ELF-1 (cell line): ENCODE results near the gene TREM1.

Experiments
- DNase-seq: peaks from one replicate; pipeline ENCODE4 v3.0.0-alpha.2; 2016; ENCODE audit warnings: low read depth, low spot score

TREM1 gene

DNA sequence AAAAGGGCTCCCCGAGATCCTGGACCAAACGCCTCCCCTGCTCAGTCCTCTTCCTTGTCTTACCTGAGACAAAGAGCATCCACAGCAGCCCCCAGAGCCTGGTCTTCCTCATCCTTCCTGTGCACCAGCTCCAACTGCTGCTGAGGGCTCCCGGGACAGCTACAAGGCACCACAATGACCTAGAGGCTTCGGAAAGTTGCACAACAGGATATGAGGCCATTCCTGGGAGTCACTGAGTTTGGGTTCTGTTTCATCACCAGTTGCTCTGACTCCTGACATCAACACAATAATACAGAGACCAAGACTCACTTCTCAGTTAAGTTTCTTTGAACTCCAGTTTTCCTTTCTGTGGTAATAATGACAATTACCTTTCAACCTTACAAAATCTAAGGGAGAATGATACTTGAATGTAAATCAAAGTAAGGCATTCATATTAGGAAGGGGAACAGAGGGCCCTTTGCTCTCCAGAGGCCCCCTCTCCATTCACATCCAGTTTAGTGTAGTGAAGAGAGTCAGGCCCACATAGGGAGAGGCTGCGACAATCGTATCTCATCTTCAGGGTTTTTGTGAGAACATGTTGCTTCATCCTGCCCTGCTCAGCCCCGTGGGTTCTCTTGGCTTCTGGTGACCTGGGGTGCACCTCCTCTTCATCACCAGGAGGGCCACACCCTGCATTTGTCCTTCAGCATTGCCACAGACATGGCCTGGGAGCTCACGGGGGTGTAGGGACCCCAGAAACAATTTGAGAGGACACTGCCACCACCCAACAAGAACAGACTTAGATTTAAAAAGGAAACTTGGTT is at the start of gene TREM1:
TREM1 (minus strand) TSS at position 139 of the 803 bp plus-strand sequence; CDS start at position 112, 27 bp downstream.
- peak; percentile 49 for DNase-seq

DNA sequence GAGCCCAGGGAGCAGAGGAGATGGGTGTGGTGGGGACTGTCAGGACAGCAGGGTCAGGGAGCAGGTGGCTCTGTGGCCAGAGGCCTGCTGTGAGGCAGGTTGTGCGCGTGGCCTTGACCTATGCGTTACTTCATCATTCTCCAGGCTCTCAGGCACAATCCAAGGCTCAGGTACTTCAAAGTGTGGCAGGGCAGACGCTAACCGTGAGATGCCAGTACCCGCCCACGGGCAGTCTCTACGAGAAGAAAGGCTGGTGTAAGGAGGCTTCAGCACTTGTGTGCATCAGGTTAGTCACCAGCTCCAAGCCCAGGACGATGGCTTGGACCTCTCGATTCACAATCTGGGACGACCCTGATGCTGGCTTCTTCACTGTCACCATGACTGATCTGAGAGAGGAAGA is 49.5 kb upstream of the TREM1 start:
- DNase-seq: no peak

DNA sequence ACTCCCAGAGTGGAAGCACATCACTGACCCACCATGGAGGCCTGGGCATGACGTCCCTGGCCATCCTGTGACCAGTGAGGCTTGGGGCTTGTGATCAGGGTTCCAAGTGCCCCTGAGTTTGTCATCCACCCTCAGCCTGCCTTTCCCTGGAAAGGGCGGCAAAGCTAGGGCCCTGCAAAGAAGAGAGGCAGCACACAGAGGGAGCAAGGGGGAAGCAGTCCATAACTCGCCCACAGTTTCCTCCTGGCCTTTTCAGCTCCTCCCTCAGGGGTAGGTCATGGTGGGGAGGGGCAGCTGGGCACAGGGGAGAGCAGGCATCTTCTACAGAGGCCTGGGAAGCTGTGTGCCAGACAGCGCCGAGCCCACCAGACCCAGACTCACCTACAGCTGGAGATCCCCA is 48.8 kb upstream of the TREM1 start, which contains the start of gene NCR2:
NCR2 (plus strand) TSS at position 313 of the 400 bp plus-strand sequence. CDS start 269 bp downstream, outside the sequence.
- no peak for DNase-seq

DNA sequence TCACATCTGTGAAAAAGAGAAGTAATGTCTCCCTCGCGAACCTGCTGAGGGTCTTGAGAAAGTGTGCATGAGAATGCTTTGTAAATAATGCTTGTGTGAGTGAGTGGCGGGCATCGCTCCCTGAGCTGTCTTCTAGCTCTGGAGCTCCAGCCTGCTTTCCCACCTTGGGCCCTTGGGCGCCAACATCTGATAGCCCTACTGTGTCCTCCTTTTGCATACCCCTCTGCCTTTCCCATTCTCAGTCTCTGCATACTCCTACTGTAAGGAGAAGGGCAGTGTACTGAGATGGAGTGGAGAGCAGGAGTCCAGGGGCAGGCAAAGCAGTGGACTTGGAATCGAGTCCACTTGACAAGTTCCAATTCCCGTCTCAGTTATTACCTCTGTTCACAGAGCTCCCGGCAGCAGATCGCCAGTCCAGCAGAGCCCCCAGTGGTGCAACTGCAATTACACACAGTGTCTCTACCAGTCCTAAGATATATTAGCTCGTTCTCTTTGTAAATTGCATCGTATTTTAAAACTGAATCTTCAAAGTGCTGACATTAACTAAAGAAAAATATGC is 48.1 kb upstream of the TREM1 start:
- DNase-seq: no peak

DNA sequence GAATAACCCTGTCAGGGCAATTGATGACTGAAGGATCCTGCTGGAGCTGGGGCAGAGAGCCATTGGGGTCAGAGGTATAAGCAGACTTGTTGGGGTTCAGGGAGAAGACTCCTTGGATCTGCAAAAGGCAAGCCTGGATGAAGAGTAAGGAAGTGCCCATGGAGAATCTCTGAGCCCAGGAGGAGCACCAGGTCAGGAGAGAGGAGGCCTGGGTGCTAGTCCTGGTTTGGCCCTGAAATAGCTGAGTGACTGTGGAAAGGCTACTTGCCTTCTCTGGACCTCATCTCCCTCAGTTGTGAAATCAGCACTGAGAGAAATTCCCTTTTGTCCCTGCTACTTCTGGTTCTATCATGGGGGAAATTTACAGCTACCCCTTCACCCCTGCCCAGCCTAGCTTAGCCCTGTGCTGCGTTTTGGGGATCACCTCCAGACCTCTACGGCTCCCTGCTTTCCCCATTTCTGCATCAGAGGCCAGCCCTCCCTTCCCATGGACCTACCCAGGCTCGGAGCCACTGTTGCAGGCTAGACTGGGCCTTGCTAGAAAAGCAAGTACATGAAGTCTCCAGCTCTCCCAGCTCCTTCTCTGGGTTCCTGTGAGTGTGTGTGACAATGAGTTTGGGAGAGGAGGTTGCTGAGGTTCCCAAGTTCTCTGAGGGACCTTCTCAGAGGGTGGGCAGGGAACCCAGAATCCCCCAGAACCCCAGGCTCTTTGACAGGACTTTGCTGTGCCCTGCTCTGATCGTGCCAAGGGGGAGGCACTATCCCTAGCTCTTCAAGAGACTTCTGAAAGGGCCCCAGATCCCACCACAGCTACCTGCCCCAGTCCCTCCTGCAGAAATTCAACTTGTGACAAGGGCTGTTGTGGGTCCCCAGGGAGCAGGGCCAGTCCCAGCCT is 46.6 kb upstream of the TREM1 start:
- no peak for DNase-seq

DNA sequence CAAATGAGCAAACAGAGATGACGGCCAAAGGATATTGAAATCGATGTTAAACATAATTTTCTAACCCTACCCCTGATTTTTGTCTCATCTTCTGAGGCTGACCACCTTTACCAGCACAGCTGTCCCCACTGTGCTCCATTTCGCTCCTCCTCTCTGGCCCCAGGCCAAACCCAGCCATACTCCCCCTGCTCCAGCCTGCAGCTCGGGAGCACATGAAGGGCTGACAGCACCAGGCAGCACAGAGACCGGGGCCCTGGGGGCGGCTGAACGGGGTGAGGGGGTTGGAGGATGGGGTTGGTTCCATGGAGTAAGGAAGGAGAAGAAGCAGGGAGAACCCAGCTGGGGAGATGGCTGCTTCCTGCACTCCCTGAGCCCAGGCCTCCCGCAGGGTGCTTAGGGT is 45.8 kb upstream of the TREM1 start:
- no peak for DNase-seq

DNA sequence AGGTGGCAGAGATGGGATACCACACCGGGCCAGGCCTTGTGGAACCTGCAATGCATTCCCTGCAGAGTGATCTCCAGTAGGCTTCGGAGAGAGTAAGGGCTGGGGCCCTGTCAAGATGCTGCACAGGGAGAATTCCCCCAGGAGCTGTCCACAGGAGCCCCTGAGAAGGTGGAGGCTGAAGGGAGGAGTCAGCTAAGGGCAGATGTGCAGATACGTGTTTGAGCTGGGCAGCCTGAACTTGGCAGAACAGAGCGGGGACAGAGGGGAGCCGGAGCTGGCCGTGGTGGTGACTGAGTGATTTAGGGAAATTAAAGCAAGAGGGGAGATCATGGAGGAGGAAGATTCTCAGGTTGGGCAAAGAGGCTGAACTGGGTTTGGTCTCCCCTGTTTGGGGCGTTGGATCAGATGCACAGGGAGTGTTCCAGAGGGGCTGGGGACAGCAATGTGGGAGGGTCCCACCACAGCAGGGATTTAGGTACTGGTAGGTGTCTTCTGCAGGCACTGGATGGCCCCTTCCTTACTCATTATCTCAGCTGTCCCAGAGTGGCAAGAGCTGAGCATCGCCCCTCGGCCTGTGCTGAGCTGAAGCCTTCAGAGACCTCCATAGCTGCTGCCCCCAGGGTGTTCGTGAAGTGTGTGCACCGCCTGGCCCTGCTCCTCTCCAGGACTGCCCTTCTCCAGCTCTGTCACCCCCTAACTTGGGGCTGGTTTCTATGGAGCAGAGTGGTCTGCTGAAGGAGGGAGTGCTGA is 45.1 kb upstream of the TREM1 start:
- no peak for DNase-seq

DNA sequence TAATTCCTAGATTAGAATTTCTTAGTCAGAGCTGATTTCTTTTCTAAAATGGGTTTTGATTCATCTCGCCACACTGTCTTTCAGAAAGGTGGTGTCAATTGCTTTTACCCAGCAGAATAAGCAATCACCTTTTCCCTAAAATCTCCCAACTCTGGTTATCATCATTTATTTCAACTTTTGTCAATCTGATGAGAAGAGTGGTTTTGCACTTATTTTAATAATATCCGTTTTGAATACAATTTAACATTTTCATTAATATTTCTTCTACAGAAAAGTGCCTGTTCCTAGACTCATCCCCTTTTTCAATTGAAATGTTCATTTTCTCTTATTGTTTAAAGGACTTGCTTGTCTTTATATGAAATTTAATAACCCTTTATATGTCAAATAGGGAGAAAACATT is 40.7 kb upstream of the TREM1 start:
- DNase-seq: no peak

DNA sequence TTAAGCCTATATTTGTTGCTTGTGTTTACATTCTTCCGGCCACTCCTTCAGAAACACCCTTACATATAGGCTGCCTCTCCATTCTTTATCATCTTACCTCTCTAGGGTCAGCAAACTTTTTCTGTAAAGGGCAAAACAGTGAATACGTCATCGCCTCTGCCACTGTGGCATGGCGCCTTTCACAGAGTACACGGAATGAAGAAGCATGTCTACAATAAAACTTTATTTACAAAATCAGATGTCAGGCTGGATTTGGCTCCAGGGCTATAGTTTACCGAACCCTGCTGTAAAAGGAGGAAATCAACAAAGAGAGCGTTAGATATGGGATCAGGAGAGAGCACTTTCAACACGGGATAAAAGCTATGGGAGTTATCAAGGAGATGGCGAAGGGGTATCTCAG is 39.6 kb upstream of the TREM1 start:
- no peak for DNase-seq

DNA sequence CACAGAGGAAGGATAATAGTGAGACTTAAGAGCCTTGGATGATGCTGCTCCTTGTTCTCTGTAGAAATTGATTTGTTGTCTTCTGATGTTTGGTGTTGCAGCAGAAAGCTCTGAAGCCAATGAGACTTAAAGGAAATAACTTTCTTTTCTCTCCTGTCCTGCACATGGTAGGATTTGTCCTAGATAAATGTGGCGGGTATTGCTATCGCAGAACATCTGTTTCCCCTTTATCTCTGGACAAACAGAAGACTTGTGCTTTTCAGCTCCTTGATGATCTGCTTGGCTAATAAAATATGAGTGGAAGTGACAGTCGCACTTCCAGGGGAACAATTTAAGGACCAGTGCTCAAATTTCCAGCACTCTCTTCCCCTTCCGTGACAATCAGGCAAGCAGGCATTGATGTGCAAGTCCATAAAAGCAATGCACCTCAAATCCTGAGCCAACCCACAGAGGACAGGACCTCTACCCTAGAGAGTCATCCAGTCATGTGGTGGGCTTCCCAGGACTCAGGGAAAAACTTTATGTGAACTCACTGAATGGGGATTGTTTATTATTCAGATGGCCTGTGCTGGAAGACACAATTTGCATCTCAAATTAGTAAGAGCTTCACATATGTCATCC is 39.1 kb upstream of the TREM1 start:
- no peak for DNase-seq

DNA sequence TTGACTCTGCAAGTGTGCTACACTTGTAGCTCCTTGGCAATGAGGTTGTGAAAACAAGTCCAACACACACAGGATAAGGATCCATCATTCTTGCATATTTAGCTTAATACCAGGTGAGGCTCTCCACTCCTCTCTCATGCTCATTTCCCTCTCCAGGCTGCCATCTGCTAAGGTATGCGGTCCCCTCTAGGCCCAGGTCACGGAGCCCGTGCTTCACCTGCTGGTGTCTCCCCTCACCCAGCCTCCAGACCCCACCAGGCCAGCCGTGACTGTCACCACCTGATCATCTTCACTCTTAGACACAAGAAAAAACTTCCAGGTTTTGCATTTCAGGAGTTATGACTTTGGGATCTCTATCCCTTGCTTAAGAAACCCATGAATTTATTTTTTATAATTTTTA is 34.7 kb upstream of the TREM1 start:
- DNase-seq: no peak

DNA sequence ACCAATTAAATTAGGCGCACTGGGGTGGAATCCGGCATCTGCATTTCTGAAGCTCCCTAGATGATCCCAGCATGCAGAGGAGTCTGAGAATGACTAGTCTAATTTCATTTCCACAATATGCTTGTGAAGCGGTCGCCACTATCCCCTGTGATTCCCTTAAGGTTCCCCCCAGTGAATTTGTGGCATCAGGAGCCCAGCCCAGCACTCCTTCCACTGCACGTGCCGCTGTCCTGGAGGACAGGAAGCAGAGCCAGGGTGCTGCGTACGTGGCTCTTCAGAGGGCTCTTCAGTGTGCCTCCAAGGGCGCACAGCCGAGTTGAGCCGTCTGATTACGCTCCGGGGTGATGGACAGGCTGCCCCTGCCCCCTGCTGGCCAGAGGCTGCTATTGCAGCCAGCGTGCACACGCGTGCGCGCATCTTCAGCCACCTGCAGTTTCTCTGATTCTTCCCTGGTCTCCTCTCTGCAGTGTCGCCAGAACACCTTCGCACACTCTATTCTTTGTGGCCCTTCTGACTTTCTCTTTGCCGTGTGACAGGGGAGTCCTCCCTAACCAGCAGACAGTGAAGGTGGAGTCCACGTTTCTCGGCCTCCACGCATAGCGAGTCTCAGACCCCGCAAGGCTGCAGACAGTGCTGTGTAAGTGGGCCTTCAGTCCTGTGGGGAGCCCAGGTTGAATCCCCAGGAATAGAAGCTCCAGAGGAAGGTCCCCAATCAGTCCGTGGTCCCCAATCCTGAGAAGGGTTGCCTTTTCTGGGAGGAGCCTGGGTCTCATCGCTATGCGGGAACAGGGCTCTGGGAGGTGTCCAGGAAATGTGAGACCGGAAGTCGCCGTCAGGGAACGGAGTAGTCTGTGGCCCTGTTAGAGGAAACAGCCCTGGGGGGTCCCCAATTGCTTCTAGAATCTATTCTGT is 32.4 kb upstream of the TREM1 start:
- peak; percentile 96 for DNase-seq

DNA sequence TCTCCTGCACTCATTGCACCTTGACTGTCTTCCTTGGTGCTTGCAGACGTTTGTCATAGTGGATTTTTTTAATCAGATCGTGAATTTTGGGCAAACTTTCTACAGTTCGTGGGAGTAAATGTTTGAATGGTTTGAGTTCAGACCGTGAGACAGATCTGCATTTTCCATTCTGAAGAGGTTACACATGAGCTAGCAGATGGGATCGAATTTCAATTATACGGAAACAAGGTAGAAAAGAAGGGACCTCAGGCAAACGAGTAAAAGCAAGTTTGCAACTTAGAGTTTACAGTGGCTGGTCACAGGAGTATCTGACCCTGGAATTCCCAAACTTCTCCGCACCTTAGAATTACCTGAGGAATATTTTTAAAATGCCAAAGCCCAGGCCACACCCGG is 31.8 kb upstream of the TREM1 start:
- no peak for DNase-seq

DNA sequence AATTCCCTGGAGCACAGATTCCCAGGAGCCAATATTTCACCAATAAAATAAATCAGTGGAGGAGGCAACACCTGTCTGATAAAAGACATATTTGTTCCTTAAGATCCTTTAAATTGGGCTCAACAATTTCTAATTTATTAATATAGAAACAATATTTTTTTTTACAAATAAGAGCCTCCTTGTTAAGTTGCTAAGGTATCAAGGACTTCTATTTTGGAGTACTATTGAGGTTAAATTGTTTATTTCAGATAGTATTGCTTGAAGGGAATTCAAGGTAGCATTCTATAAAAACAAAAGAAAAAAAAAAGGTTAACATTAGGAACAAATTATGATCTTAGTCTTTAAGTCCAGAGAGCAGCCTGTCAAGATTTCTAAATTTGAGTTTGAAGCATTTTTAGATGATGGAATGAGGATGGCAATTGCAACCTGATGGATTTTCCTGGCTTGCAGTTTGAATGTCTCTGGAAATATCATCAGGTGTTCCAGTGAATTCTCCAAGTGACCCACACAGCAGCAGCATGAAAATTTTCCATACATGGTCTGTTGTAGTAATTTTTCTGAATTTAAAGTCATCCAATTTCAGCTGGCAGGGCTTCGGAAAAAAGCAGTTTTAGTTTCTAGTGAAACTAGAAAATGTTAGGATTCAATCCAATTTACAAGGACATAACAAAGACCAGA is 29.6 kb upstream of the TREM1 start:
- no peak for DNase-seq

DNA sequence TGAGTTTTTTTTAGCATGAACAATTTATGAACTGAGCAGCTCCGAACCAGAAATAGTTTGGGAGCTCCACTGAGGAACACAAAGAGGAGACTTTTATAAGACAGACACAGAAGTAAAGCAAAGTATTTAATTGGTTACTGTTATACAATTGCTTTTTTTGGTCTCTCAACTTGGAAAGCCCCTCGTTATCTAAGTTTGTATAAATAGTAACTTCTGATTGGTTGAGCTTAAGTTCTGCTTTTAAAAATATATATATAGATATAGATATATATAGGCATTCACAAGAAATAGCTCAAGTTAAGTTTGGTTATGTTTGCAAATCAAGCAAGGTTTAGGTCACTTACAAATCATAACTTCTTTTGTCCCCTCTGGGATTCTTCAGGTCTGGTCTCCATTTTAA is 28.7 kb upstream of the TREM1 start:
- no peak for DNase-seq

DNA sequence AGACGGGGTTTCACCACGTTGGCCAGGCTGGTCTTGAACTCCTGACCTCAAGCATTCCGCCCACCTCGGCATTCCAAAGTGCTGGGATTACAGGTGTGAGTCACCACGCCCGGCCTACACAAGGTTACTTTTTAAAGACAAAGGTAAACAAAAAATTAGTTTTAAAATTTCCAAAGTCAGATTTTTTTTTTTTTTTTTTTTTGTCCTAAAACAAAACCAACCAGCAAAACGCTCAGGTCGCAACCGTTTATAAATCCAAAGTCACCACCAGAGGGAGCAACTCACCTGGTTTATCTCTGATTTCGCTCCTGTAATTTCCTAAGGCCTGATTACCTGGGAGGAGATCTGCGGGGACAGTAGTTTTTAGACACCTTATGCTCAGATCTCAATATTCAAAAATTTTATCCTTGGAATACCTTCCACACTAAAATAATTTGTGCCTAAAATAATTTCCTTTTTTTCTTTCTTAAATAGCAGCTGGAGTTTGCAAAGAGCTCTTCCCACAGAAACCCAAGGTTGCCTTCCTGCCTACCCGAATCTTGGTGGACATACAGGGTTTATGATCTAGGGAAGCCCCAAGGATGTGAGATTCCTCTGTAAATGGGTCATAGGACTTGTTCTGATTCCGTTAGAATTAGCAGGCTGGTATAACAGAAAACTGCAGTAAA is 19.8 kb upstream of the TREM1 start:
- DNase-seq: peak; percentile 74

DNA sequence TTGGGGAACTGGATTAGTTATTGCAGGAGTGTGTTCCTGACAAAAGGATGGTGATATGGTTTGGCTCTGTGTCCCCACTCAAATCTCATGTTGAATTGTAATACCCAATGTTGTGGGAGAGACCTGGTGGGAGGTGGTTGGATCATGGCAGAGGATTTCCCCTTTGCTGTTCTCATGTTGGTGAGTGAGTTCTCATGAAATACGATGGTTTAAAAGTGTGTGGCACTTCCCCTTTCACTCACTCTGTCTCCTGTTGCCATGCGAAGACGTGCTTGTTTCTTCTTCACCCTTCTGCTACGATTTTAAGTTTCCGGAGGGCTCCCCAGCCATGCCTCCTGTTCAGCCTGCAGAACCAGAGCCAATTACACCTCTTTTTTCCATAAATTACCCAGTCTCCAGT is 16.2 kb upstream of the TREM1 start:
- DNase-seq: no peak

DNA sequence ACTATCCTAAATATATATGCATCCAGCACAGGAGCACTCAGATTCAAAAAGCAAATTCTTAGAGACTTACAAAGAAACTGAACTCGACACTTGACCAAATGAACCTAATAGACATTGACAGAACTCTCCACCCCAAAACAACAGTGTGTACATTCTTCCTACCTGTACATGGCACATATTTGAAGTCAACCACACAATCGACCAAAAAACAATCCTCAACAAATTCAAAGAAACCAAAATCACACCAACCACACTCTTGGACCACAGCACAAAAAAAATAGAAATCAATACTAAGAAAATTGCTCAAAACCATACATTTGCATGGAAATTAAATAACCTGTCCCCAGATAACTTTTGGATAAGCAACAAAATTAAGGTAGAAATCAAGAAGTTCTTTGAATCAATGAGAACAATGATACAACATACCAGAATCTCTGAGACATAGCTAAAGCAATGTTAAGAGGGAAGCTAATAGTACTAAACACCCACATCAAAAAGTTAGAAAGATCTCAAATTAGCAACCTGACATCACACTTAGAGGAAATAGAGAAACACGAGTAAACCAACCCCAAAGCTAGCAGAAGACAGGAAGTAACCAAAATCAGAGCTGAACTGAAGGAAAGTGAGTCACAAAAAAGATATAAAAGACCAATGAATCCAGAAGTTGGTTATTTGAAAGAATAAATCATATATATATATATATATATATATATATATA is 12.5 kb upstream of the TREM1 start:
- DNase-seq: no peak
